ENCODE measurements around the gene NOL8.

Gene NOL8

GRCh38 chr9:92295240-92295790, 29.8 kb downstream of the NOL8 start:
- DNase-seq = peak; percentile 77 to 94
- TF ChIP-seq GATA1 (IDR thresholded peaks at IDR 0.05; ENCODE audit: low read depth, low read length) = peak; percentile 27
- TF ChIP-seq POLR2A (IDR thresholded peaks at IDR 0.05; ENCODE audit: low read length) = peak; percentile 79

GRCh38 chr9:92294297-92294676, 30.9 kb downstream of the NOL8 start:
- peak; percentile 63 for DNase-seq
- no peak for TF ChIP-seq POLR2A (IDR thresholded peaks at IDR 0.05; ENCODE audit: low read length)

GRCh38 chr9:92293452-92294296, 31.5 kb downstream of the NOL8 start, which contains the start of gene IARS1:
IARS1 (minus strand) TSS chr9:92293697; CDS start chr9:92289419, 4,278 bp downstream.
- peak; percentile 99 for DNase-seq

GRCh38 chr9:92293075-92293354, 32.1 kb downstream of the NOL8 start:
- no peak for TF ChIP-seq POLR2A (IDR thresholded peaks at IDR 0.05; ENCODE audit: low read length)
- no peak for TF ChIP-seq GATA1 (IDR thresholded peaks at IDR 0.05; ENCODE audit: low read depth, low read length)
- DNase-seq = peak in 1 of 2 experiments; percentile 66

More at GRCh38 chr9:92293452-92294296, 31.5 kb downstream of the NOL8 start, which contains the start of gene IARS1:
- TF ChIP-seq GATA1 (IDR thresholded peaks at IDR 0.05; ENCODE audit: low read depth, low read length) (no peak), POLR2A (IDR thresholded peaks at IDR 0.05; ENCODE audit: low read length) (peak; percentile 97)

- TF ChIP-seq GATA1 (IDR thresholded peaks at IDR 0.05; ENCODE audit: low read depth, low read length) (no peak), POLR2A (IDR thresholded peaks at IDR 0.05; ENCODE audit: low read length) (no peak)
- DNase-seq = peak; percentile 31 to 58
Measured at GRCh38 chr9:92292338-92293074, 32.6 kb downstream of the NOL8 start.

- TF ChIP-seq GATA1 (IDR thresholded peaks at IDR 0.05; ENCODE audit: low read depth, low read length) (no peak), POLR2A (IDR thresholded peaks at IDR 0.05; ENCODE audit: low read length) (no peak)
- DNase-seq = peak; percentile 33 to 62
Measured at GRCh38 chr9:92291577-92291976, 33.6 kb downstream of the NOL8 start.

- DNase-seq = no peak
- TF ChIP-seq POLR2A (IDR thresholded peaks at IDR 0.05; ENCODE audit: low read length) (no peak), GATA1 (IDR thresholded peaks at IDR 0.05; ENCODE audit: low read depth, low read length) (no peak)
Measured at GRCh38 chr9:92290785-92291429, 34.2 kb downstream of the NOL8 start.

- TF ChIP-seq POLR2A (IDR thresholded peaks at IDR 0.05; ENCODE audit: low read length) = no peak
- TF ChIP-seq GATA1 (IDR thresholded peaks at IDR 0.05; ENCODE audit: low read depth, low read length) = no peak
- DNase-seq = no peak
Measured at GRCh38 chr9:92289708-92290390, 35.3 kb downstream of the NOL8 start.

- DNase-seq = no peak
- TF ChIP-seq POLR2A (IDR thresholded peaks at IDR 0.05; ENCODE audit: low read length) (no peak), GATA1 (IDR thresholded peaks at IDR 0.05; ENCODE audit: low read depth, low read length) (no peak)
Measured at GRCh38 chr9:92279302-92279701, 45.8 kb downstream of the NOL8 start.

- no peak for DNase-seq
- TF ChIP-seq GATA1 (IDR thresholded peaks at IDR 0.05; ENCODE audit: low read depth, low read length) = no peak
- no peak for TF ChIP-seq POLR2A (IDR thresholded peaks at IDR 0.05; ENCODE audit: low read length)
Measured at GRCh38 chr9:92278110-92278509, 47.0 kb downstream of the NOL8 start.

- no peak for TF ChIP-seq GATA1 (IDR thresholded peaks at IDR 0.05; ENCODE audit: low read depth, low read length)
- no peak for TF ChIP-seq POLR2A (IDR thresholded peaks at IDR 0.05; ENCODE audit: low read length)
Measured at GRCh38 chr9:92276331-92277032, 48.7 kb downstream of the NOL8 start.

GRCh38 chr9:92275541-92275940, 49.6 kb downstream of the NOL8 start:
- DNase-seq = no peak
- TF ChIP-seq POLR2A (IDR thresholded peaks at IDR 0.05; ENCODE audit: low read length) (no peak), GATA1 (IDR thresholded peaks at IDR 0.05; ENCODE audit: low read depth, low read length) (no peak)

More at GRCh38 chr9:92276331-92277032, 48.7 kb downstream of the NOL8 start:
- DNase-seq = no peak

- TF ChIP-seq POLR2A (IDR thresholded peaks at IDR 0.05; ENCODE audit: low read length) (no peak), GATA1 (IDR thresholded peaks at IDR 0.05; ENCODE audit: low read depth, low read length) (no peak)
- no peak for DNase-seq
Measured at GRCh38 chr9:92270511-92270910, 54.6 kb downstream of the NOL8 start.

Measured in erythroblast (primary cell).